Mucosa of descending colon (tissue), 3 donors: Measurements from ENCODE around the gene DMRTC2. TPM values are rescaled to one million over a fixed set of nuclear protein-coding genes. Genes with fewer than 3 reads are reported as not detected.
A peak's percentile ranks its signal among the peaks of the same experiment; 100 is the strongest.

ENCODE experiments used
- ATAC-seq: fragments of 200-7000 bp; cut with Tn5 transposase; one replicate; pipeline ENCODE4 v1.9.1; 2020; ENCODE audit warnings: mild to moderate bottlenecking, moderate library complexity
- DNase-seq, 3 donors: peaks; one replicate each; pipeline ENCODE4 v3.0.0-alpha.2; 2020
- H3K36me3 ChIP-seq: fragments of 200-600 bp; one replicate; pipeline ENCODE4 v1.8.0; 2021; ENCODE audit warnings: low read depth, mild to moderate bottlenecking
- H3K4me1 ChIP-seq: fragments of 200-600 bp; one replicate; pipeline ENCODE4 v1.8.0; 2021; ENCODE audit warnings: low read depth, mild to moderate bottlenecking
- H3K4me3 ChIP-seq: fragments of 200-600 bp; one replicate; pipeline ENCODE4 v1.8.0; 2021; ENCODE audit warnings: mild to moderate bottlenecking
- H3K9me3 ChIP-seq: fragments of 200-600 bp; one replicate; pipeline ENCODE4 v1.8.0; 2021; ENCODE audit warnings: mild to moderate bottlenecking
- CTCF ChIP-seq: fragments of 200-600 bp; IDR thresholded peaks from one replicate; pipeline ENCODE4 v1.8.0; 2022; ENCODE audit warnings: antibody characterized with exemption, mild to moderate bottlenecking
- intact Hi-C, 2 donors: fragments of 100-400 bp; cut with DNase I in 1 of 2; cut with micrococcal nuclease in 1 of 2; formaldehyde crosslinking; loops; one replicate each; pipeline versions ENCODE4 v1.11.0 to v1.11.1; 2022; cut with DNase I, micrococcal nuclease
- total RNA-seq, 3 donors: library from RNA; stranded (reverse); fragmentation: NEBNext Ultra II Directional in 2 of 3; extraction: Animal tissue kit (Norgen Biotek cat#: 25700) in 2 of 3; gene quantifications; one replicate each; pipeline versions ENCODE4 v1.2.1 to v1.2.4, GENCODE V29; 2021 to 2023
- donor health status: DM: no; HTN: no; CAD: no; lungs with moderate emphysema.
- donor health status: DM: no; HTN: no; CAD: no.
- donor health status: DM: no; HTN: yes; CAD: no.

The DMRTC2 gene
- total RNA-seq, 3 donors from 2014 or later = not detected

- Histone ChIP-seq H3K4me3 (no peak within 1 kb of the TSS), H3K36me3 (no peaks in the 10 kb centered on the region), H3K4me1 (peaks cover 13% of the 10 kb centered on the region), H3K9me3 (no peaks in the 10 kb centered on the region)
- peak in 1 of 3 donors; percentile 85 for DNase-seq
- intact Hi-C loops = no loop called here
- peak; percentile 46 for ATAC-seq
- no peak for TF ChIP-seq CTCF
Observed at GRCh38 chr19:41876847-41877832, 32.3 kb downstream of the DMRTC2 start, which contains the start of gene CD79A. TSS of gene CD79A (plus strand) at chr19:41877279. CDS start at chr19:41877305, 26 bp downstream.

- DNase-seq (no peak), ATAC-seq (no peak)
- Histone ChIP-seq H3K4me3 (no peak overlapping the region), H3K9me3 (no peaks in the 10 kb centered on the region), H3K4me1 (peaks cover 6% of the 10 kb centered on the region), H3K36me3 (no peaks in the 10 kb centered on the region)
- no peak for TF ChIP-seq CTCF
- intact Hi-C loops = no loop called here
Observed at GRCh38 chr19:41877916-41878905, 33.4 kb downstream of the DMRTC2 start.

GRCh38 chr19:41879080-41879479 lies 34.2 kb downstream of the DMRTC2 start:
- DNase-seq (no peak), ATAC-seq (no peak)
- intact Hi-C loops = no loop called here
- TF ChIP-seq CTCF = no peak
- H3K4me1 ChIP-seq = peaks cover 3% of the 10 kb centered on the region
- no peak overlapping the region for H3K4me3 ChIP-seq
- no peaks in the 10 kb centered on the region for H3K9me3 ChIP-seq
- H3K36me3 ChIP-seq = no peaks in the 10 kb centered on the region

- H3K4me3 ChIP-seq = no peak overlapping the region
Observed at GRCh38 chr19:41879670-41880328, 35.0 kb downstream of the DMRTC2 start.

More at GRCh38 chr19:41879670-41880328, 35.0 kb downstream of the DMRTC2 start:
- no peaks in the 10 kb centered on the region for H3K9me3 ChIP-seq
- no peaks in the 10 kb centered on the region for H3K36me3 ChIP-seq
- TF ChIP-seq CTCF = no peak
- intact Hi-C loops = no loop called here
- no peak for DNase-seq
- H3K4me1 ChIP-seq = peaks cover 6% of the 10 kb centered on the region
- no peak for ATAC-seq
